Peyer's patch (tissue), 4 donors: ENCODE measurements around the gene SLC22A1. TPM values are rescaled to one million over a fixed set of nuclear protein-coding genes. Genes with fewer than 3 reads are reported as not detected.

Experiments used
- DNase-seq, 3 donors: peaks; one replicate each; pipeline ENCODE4 v3.0.0-alpha.2; 2017 to 2019
- H3K27ac ChIP-seq, 4 donors: fragments of 200-600 bp; sonication (generic); one replicate each; pipeline ENCODE4 v1.5.1; 2016 to 2019
- H3K27me3 ChIP-seq, 2 donors: fragments of 200-600 bp; sonication (generic); one replicate each; pipeline ENCODE4 v1.5.1; 2019
- H3K36me3 ChIP-seq, 3 donors: fragments of 200-600 bp; sonication (generic); one replicate each; pipeline ENCODE4 v1.5.1; 2016 to 2019
- H3K4me1 ChIP-seq, 4 donors: fragments of 200-600 bp; sonication (generic); one replicate each; pipeline ENCODE4 v1.5.1; 2016 to 2019
- H3K4me3 ChIP-seq, 4 donors: fragments of 200-600 bp; sonication (generic); 1 replicate in 3 of 4; 2 replicates in 1 of 4; pipeline ENCODE4 v1.5.1; 2016 to 2019; ENCODE audit warnings: mild to moderate bottlenecking in 1 of 4
- H3K9me3 ChIP-seq, 4 donors: fragments of 200-600 bp; sonication (generic); one replicate each; pipeline ENCODE4 v1.5.1; 2016 to 2019; ENCODE audit warnings: mild to moderate bottlenecking in 1 of 4
- POLR2A ChIP-seq, 2 donors: fragments of 450-650 bp; IDR thresholded peaks; one replicate each; pipeline ENCODE4 v1.5.1; 2017; ENCODE audit warnings: antibody characterized with exemption in 2 of 2, mild to moderate bottlenecking in 2 of 2, moderate library complexity in 2 of 2
- small RNA-seq, 2 donors: library from RNA; depleted of rRNA; stranded (forward); fragments of <200 nt; gene quantifications; one replicate each; pipeline ENCODE3, GENCODE V24; 2016
- total RNA-seq, 4 donors: library from RNA; depleted of rRNA; stranded (reverse); fragments of >200 nt; gene quantifications; one replicate each; pipeline ENCODE4 v1.1.0, GENCODE V29; 2016
- TF ChIP-seq, protein P1 (sequence below), 6 experiments: fragments of 450-650 bp in 4 of 6; fragments of 200-600 bp in 2 of 6; sonication (generic) in 1 of 6; IDR thresholded peaks; one replicate each; pipeline ENCODE4 v1.5.1; 2017 to 2019; ENCODE audit warnings: antibody characterized with exemption in 6 of 6, mild to moderate bottlenecking in 3 of 6, moderate library complexity in 1 of 6

Gene SLC22A1
- total RNA-seq, 4 donors from 2014 or later = 1.1 to 8.2 (median 4.7) TPM; not detected in 1

DNA sequence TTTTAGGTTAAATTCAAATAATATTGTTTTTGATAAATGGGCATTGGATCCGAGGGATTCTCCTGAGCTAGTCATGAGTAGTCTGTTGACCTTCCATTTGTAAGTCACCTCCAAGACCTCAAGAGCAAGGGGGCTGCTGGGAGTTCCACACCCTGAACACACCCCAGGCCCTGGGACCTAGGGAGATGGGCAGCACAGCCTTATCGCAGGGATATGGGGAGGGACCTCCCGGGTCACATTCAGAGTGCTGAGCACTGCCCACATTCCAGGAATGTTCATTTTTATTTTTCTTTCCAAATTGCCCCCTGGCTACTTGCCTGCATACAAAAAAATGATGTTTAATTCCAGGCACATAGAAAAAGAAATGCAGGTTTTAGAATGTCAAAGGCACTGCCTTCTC lies 81.5 kb downstream of the SLC22A1 start:
- H3K4me1 ChIP-seq = no peaks in the 10 kb centered on the region
- no peak for TF ChIP-seq POLR2A (IDR thresholded peaks at IDR 0.05)
- TF ChIP-seq, protein P1, sequence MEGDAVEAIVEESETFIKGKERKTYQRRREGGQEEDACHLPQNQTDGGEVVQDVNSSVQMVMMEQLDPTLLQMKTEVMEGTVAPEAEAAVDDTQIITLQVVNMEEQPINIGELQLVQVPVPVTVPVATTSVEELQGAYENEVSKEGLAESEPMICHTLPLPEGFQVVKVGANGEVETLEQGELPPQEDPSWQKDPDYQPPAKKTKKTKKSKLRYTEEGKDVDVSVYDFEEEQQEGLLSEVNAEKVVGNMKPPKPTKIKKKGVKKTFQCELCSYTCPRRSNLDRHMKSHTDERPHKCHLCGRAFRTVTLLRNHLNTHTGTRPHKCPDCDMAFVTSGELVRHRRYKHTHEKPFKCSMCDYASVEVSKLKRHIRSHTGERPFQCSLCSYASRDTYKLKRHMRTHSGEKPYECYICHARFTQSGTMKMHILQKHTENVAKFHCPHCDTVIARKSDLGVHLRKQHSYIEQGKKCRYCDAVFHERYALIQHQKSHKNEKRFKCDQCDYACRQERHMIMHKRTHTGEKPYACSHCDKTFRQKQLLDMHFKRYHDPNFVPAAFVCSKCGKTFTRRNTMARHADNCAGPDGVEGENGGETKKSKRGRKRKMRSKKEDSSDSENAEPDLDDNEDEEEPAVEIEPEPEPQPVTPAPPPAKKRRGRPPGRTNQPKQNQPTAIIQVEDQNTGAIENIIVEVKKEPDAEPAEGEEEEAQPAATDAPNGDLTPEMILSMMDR (IDR thresholded peaks at IDR 0.05) = no peak
- no peak overlapping the region for H3K4me3 ChIP-seq
- no peaks in the 10 kb centered on the region for H3K9me3 ChIP-seq
- H3K27me3 ChIP-seq = no peaks in the 10 kb centered on the region
- DNase-seq = no peak
- H3K27ac ChIP-seq = no peak overlapping the region
- no peaks in the 10 kb centered on the region for H3K36me3 ChIP-seq

DNA sequence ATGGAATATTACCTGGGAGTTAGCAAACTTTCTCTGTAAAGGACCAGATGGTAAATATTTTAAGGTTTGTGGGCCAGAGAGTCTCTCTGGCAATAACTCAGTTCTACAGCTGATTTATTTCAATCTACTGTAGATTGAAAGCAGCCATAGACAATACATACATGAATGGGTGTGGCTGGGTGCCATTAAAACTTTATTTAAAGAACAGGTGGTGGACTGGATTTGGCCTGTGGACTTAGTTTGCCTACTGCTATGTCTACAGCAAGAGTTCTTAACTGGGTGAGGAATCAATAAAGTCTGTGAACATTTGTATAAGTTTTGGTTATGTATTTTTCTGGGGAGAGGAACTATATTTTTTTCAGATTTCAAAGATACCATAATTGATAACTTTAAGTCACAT lies 81.9 kb downstream of the SLC22A1 start:
- H3K9me3 ChIP-seq = no peaks in the 10 kb centered on the region
- H3K4me1 ChIP-seq = no peaks in the 10 kb centered on the region
- H3K4me3 ChIP-seq = no peak overlapping the region
- H3K36me3 ChIP-seq = no peaks in the 10 kb centered on the region
- H3K27me3 ChIP-seq = no peaks in the 10 kb centered on the region
- TF ChIP-seq POLR2A (IDR thresholded peaks at IDR 0.05) = no peak
- TF ChIP-seq, protein P1 (IDR thresholded peaks at IDR 0.05) = no peak
- H3K27ac ChIP-seq = no peak overlapping the region
- no peak for DNase-seq

DNA sequence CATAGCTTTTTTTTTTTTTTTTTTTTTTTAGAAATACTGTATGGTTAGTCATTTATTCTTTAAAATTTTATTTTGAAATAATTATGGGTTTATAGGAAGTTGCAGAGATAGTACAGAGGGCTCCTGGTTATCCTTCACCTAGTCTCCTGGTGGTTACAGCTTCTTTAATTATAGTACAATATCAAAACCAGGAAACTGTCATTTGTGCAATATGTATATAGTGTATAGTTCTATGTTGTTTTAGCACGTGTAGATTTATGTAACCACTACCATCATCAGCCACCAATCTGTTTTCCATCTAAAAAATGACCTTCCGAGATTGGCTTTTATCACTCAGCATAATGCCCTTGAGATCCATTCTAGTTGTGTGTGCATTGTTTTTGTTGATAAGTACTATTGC lies 82.3 kb downstream of the SLC22A1 start:
- Histone ChIP-seq H3K4me1 (no peaks in the 10 kb centered on the region), H3K4me3 (no peak overlapping the region), H3K27me3 (no peaks in the 10 kb centered on the region), H3K27ac (no peak overlapping the region), H3K9me3 (no peaks in the 10 kb centered on the region), H3K36me3 (no peaks in the 10 kb centered on the region)
- no peak for TF ChIP-seq POLR2A (IDR thresholded peaks at IDR 0.05)
- TF ChIP-seq, protein P1 (IDR thresholded peaks at IDR 0.05) = no peak
- DNase-seq = no peak

DNA sequence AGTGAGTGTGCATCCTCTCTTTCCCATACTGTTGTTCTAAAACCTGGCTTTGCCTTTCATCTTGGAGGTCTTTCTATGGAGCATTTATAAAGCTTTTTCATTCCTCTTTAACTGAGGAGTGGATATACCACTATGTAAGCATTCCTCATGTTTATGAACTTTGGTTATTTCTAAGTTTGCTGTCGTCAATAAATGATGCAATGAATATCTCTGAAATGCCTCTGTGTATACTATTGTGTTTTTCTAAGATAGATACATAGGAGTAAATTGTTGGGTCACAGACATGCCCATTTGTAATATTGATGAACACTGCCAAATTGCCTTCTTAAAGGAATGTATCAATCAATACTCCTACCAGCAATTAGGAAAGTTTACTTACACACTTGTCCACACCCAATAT lies 83.1 kb downstream of the SLC22A1 start:
- TF ChIP-seq, protein P1 (IDR thresholded peaks at IDR 0.05) = no peak
- TF ChIP-seq POLR2A (IDR thresholded peaks at IDR 0.05) = no peak
- H3K9me3 ChIP-seq = no peaks in the 10 kb centered on the region
- no peaks in the 10 kb centered on the region for H3K27me3 ChIP-seq
- H3K4me1 ChIP-seq = no peaks in the 10 kb centered on the region
- DNase-seq = no peak
- no peak overlapping the region for H3K27ac ChIP-seq
- no peaks in the 10 kb centered on the region for H3K36me3 ChIP-seq
- no peak overlapping the region for H3K4me3 ChIP-seq

DNA sequence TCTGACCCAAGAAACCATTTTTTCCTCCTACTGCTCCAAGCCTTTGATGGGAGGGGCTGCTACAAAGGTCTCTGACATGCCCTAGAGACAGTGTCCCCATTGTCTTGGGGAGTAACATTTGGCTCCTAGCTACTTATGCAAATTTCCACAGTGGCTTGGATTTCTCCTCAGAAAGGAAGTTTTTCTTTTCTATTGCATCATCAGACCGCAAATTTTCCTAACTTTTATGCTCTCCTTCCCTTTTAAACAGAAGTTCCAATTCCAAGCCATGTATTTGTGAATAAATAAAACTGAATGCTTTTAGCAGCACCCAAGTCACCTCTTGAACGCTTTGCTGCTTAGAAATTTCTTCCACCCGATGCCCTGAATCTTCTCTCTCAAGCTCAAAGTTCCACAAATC lies 86.0 kb downstream of the SLC22A1 start:
- no peak overlapping the region for H3K4me3 ChIP-seq
- TF ChIP-seq, protein P1 (IDR thresholded peaks at IDR 0.05) = no peak
- no peak for TF ChIP-seq POLR2A (IDR thresholded peaks at IDR 0.05)
- no peaks in the 10 kb centered on the region for H3K9me3 ChIP-seq
- no peaks in the 10 kb centered on the region for H3K36me3 ChIP-seq
- no peak for DNase-seq
- H3K4me1 ChIP-seq = no peaks in the 10 kb centered on the region
- H3K27me3 ChIP-seq = no peaks in the 10 kb centered on the region
- H3K27ac ChIP-seq = no peak overlapping the region

Small RNAs within 50 kb of the gene (small RNA-seq; reads per million reads assigned to genes)
- 0 reads per million in 2 donors for gene AL645733.1

Other genes starting within 250 kb of the SLC22A1 start
- gene MAS1, start 230.8 kb upstream of the SLC22A1 start, total RNA-seq = not detected
- gene IGF2R, start 152.7 kb upstream of the SLC22A1 start, total RNA-seq = 10 to 100 TPM; 48.7 to 86.5 (median 82.3) TPM
- gene SLC22A2, start 137.0 kb downstream of the SLC22A1 start, total RNA-seq = not detected
- gene SLC22A3, start 226.6 kb downstream of the SLC22A1 start, total RNA-seq = 10 to 100 TPM in 1 of 4 donors, 1 to 10 TPM in 3; 2.5 to 10.6 (median 8.9) TPM